Sigmoid colon (tissue), 7 donors: Measurements from ENCODE around the gene HSPE1. TPM values are rescaled to one million over a fixed set of nuclear protein-coding genes. Genes with fewer than 3 reads are reported as not detected.
"Not testable (repeated sequence)": the region's sequence is repeated elsewhere in the genome, so short reads cannot be mapped to it uniquely, and the experiment has no call there.

Source experiments
- DNase-seq: peaks from one replicate; pipeline ENCODE4 v3.0.0-alpha.2; 2019
- H3K27ac ChIP-seq, 4 donors: fragments of 200-600 bp; sonication (generic); one replicate each; pipeline ENCODE4 v1.5.1; 2016 to 2019; ENCODE audit warnings: mild to moderate bottlenecking in 1 of 4
- H3K27me3 ChIP-seq, 3 donors: fragments of 200-600 bp; sonication (generic); one replicate each; pipeline ENCODE4 v1.5.1; 2019; ENCODE audit warnings: mild to moderate bottlenecking in 1 of 3
- H3K36me3 ChIP-seq, 4 donors: fragments of 200-600 bp; sonication (generic); one replicate each; pipeline ENCODE4 v1.5.1; 2016 to 2019
- H3K4me1 ChIP-seq, 4 donors: fragments of 200-600 bp; sonication (generic); one replicate each; pipeline ENCODE4 v1.5.1; 2017 to 2019
- H3K4me3 ChIP-seq, 4 donors: fragments of 200-600 bp; sonication (generic); one replicate each; pipeline ENCODE4 v1.5.1; 2017 to 2019; ENCODE audit warnings: mild to moderate bottlenecking in 2 of 4, moderate library complexity in 1 of 4
- H3K9me3 ChIP-seq, 4 donors: fragments of 200-600 bp in 3 of 4; sonication (generic) in 3 of 4; one replicate each; pipeline versions ENCODE4 v1.5.1 to v1.6.1; 2013 to 2019
- CTCF ChIP-seq, 4 experiments: fragments of 450-650 bp in 3 of 4; fragments of 200-600 bp in 1 of 4; IDR thresholded peaks; one replicate each; pipeline ENCODE4 v1.5.1; 2016 to 2019; ENCODE audit warnings: antibody characterized with exemption in 4 of 4, mild to moderate bottlenecking in 3 of 4, moderate library complexity in 2 of 4
- EP300 ChIP-seq, 4 donors: sonication (generic); formaldehyde crosslinking; IDR thresholded peaks; one replicate each; pipeline ENCODE4 v1.6.1; 2017; ENCODE audit warnings: antibody characterized with exemption in 4 of 4
- POLR2A ChIP-seq, 2 donors: fragments of 450-650 bp; IDR thresholded peaks; one replicate each; pipeline ENCODE4 v1.6.1; 2016; ENCODE audit warnings: antibody characterized with exemption in 2 of 2, mild to moderate bottlenecking in 2 of 2, moderate library complexity in 2 of 2
- POLR2AphosphoS5 ChIP-seq, 4 donors: sonication (generic); formaldehyde crosslinking; IDR thresholded peaks; one replicate each; pipeline ENCODE4 v1.6.1; 2017; ENCODE audit warnings: antibody characterized with exemption in 4 of 4
- WGBS, 2 donors: extraction: QIAGEN DNeasy Blood & Tissue Kit; methylation state at CpG; one replicate each; pipeline ENCODE4 v1.1.7; 2013; 5-methylcytosine and 5-hydroxymethylcytosine counted together
- intact Hi-C: fragments of 100-400 bp; cut with DNase I; formaldehyde crosslinking; loops from one replicate; pipeline ENCODE4 v1.15.1; 2023
- polyA plus RNA-seq, 3 donors: library from polyadenylated mRNA; stranded (reverse); fragments of 200-250 nt; gene quantifications; one replicate each; pipeline ENCODE4 v1.2.3, GENCODE V29; 2013
- small RNA-seq, 3 donors: library from RNA; depleted of rRNA; stranded (forward); fragments of <200 nt; gene quantifications; one replicate each; pipeline ENCODE3, GENCODE V24; 2016
- total RNA-seq, 4 donors: library from RNA; depleted of rRNA; stranded (reverse); fragments of >200 nt; gene quantifications; one replicate each; pipeline ENCODE4 v1.1.0, GENCODE V29; 2016
- donor health status: healthy with polysubstance abuse.
- donor health status: Bipolar disorder and iron deficiency.
- donor health status: healthy.

The HSPE1 gene
- total and polyA plus RNA-seq, 7 donors, result 47.8 to 267 (median 136) TPM

GRCh38 chr2:197539734-197540133 lies 39.6 kb downstream of the HSPE1 start:
- 84 to 89% methylated on average over 1 of the region's 1 CpG for WGBS, 2 donors
- no peak for DNase-seq
- TF ChIP-seq EP300 (IDR thresholded peaks at IDR 0.05), result no peak
- Histone ChIP-seq H3K36me3 (peaks cover 8 to 67% (median 13%) of the 10 kb centered on the region in 4 donors), H3K9me3 (no peaks in the 10 kb centered on the region), H3K27ac (no peak overlapping the region), H3K4me3 (no peak overlapping the region), H3K4me1 (peaks cover 0 to 6% (median 0%) of the 10 kb centered on the region in 4 donors), H3K27me3 (no peaks in the 10 kb centered on the region)
- intact Hi-C loops, result no loop called here

- intact Hi-C loops, result no loop called here
- Histone ChIP-seq H3K4me1 (peaks cover 0 to 6% (median 0%) of the 10 kb centered on the region in 4 donors), H3K4me3 (no peak overlapping the region), H3K36me3 (peaks cover 0 to 51% (median 14%) of the 10 kb centered on the region in 4 donors), H3K9me3 (no peaks in the 10 kb centered on the region), H3K27ac (no peak overlapping the region), H3K27me3 (no peaks in the 10 kb centered on the region)
- DNase-seq, result no peak
- TF ChIP-seq CTCF (IDR thresholded peaks at IDR 0.05), result no peak
- TF ChIP-seq POLR2A (IDR thresholded peaks at IDR 0.05), result no peak
- no peak for TF ChIP-seq POLR2AphosphoS5 (IDR thresholded peaks at IDR 0.05)
- no peak for TF ChIP-seq EP300 (IDR thresholded peaks at IDR 0.05)
- WGBS, 2 donors, result 92 to 96% methylated on average over 3 of the region's 3 CpGs
Measured at GRCh38 chr2:197543206-197543605, 43.0 kb downstream of the HSPE1 start.

GRCh38 chr2:197547163-197547900 lies 47.2 kb downstream of the HSPE1 start:
- no peak for TF ChIP-seq POLR2A (IDR thresholded peaks at IDR 0.05)
- TF ChIP-seq CTCF (IDR thresholded peaks at IDR 0.05), result no peak
- TF ChIP-seq EP300 (IDR thresholded peaks at IDR 0.05), result no peak
- no peak for TF ChIP-seq POLR2AphosphoS5 (IDR thresholded peaks at IDR 0.05)
- Histone ChIP-seq H3K4me3 (no peak overlapping the region), H3K36me3 (peaks cover 0 to 64% (median 18%) of the 10 kb centered on the region in 4 donors), H3K4me1 (no peaks in the 10 kb centered on the region), H3K27me3 (no peaks in the 10 kb centered on the region), H3K27ac (no peak overlapping the region), H3K9me3 (no peaks in the 10 kb centered on the region)
- no peak for DNase-seq
- intact Hi-C loops, result no loop called here
- 91 to 92% methylated on average over 5 of the region's 5 CpGs for WGBS, 2 donors

GRCh38 chr2:197548582-197548981 lies 48.4 kb downstream of the HSPE1 start:
- 94% methylated on average over 5 of the region's 5 CpGs for WGBS, 2 donors
- Histone ChIP-seq H3K4me3 (no peak overlapping the region), H3K27me3 (no peaks in the 10 kb centered on the region), H3K36me3 (peaks cover 0 to 64% (median 17%) of the 10 kb centered on the region in 4 donors), H3K9me3 (no peaks in the 10 kb centered on the region), H3K27ac (no peak overlapping the region), H3K4me1 (no peaks in the 10 kb centered on the region)
- intact Hi-C loops, result no loop called here
- TF ChIP-seq POLR2A (IDR thresholded peaks at IDR 0.05) (no peak), CTCF (IDR thresholded peaks at IDR 0.05) (no peak), POLR2AphosphoS5 (IDR thresholded peaks at IDR 0.05) (no peak), EP300 (IDR thresholded peaks at IDR 0.05) (no peak)
- DNase-seq, result no peak

GRCh38 chr2:197551260-197551659 lies 51.1 kb downstream of the HSPE1 start:
- H3K27me3 ChIP-seq, H3K4me3 ChIP-seq, DNase-seq, H3K4me1 ChIP-seq, intact Hi-C loops, H3K9me3 ChIP-seq, H3K27ac ChIP-seq: not testable (repeated sequence)
- 95 to 96% methylated on average over 2 of the region's 2 CpGs for WGBS, 2 donors
- H3K36me3 ChIP-seq, result peaks cover 8 to 72% (median 21%) of the 10 kb centered on the region in 4 donors

Small RNA genes within 50 kb of the gene (small RNA-seq; reads per million reads assigned to genes)
- 0 reads per million in 3 donors for gene AC020550.1

Other genes with a start within 250 kb of the HSPE1 start
- gene ANKRD44, start 189.6 kb upstream of the HSPE1 start, total RNA-seq, result 10 to 100 TPM; 34.2 to 41.1 (median 37.6) TPM
- gene ANKRD44, start 189.6 kb upstream of the HSPE1 start, polyA plus RNA-seq, result 10 to 100 TPM in 1 of 3 donors, 1 to 10 TPM in 2; 1.2 to 21.3 (median 1.8) TPM
- gene SF3B1, start 65.4 kb upstream of the HSPE1 start, total RNA-seq, result 100 to 1,000 TPM; 258 to 475 (median 332) TPM
- gene SF3B1, start 65.4 kb upstream of the HSPE1 start, polyA plus RNA-seq, result 100 to 1,000 TPM in 1 of 3 donors, 10 to 100 TPM in 2; 61.5 to 122 (median 62.5) TPM
- gene COQ10B, start 46.8 kb upstream of the HSPE1 start, total RNA-seq, result 10 to 100 TPM; 16.3 to 39.0 (median 33.0) TPM
- gene COQ10B, start 46.8 kb upstream of the HSPE1 start, polyA plus RNA-seq, result 10 to 100 TPM; 15.1 to 77.9 (median 39.0) TPM
- 100 to 1,000 TPM in 3 of 4 donors, 10 to 100 TPM in 1; 98.9 to 144 (median 114) TPM for gene HSPD1, start 539 bp upstream of the HSPE1 start, total RNA-seq
- gene HSPD1, start 539 bp upstream of the HSPE1 start, polyA plus RNA-seq, result 100 to 1,000 TPM; 121 to 313 (median 177) TPM
- 10 to 100 TPM; 29.1 to 50.5 (median 38.7) TPM for gene MOB4, start 15.7 kb downstream of the HSPE1 start, total RNA-seq
- gene MOB4, start 15.7 kb downstream of the HSPE1 start, polyA plus RNA-seq, result 10 to 100 TPM; 22.2 to 49.9 (median 40.9) TPM
- gene RFTN2, start 175.2 kb downstream of the HSPE1 start, total RNA-seq, result 1 to 10 TPM; 5.4 to 10.0 (median 8.5) TPM
- 1 to 10 TPM in 2 of 3 donors, under 1 TPM in 1; 0.92 to 3.6 (median 1.3) TPM for gene RFTN2, start 175.2 kb downstream of the HSPE1 start, polyA plus RNA-seq
- gene MARS2, start 205.0 kb downstream of the HSPE1 start, total RNA-seq, result 1 to 10 TPM; 3.1 to 6.6 (median 4.5) TPM
- 1 to 10 TPM; 3.0 to 8.3 (median 5.3) TPM for gene MARS2, start 205.0 kb downstream of the HSPE1 start, polyA plus RNA-seq